ENCODE measurements around the gene BCKDHA.

Gene BCKDHA

GRCh38 chr19:41425174-41426115 lies 27.8 kb downstream of the BCKDHA start:
- no peak overlapping the region for H3K4me3 ChIP-seq (replicated peaks; ENCODE audit: low read depth, low read length)
- DNase-seq (ENCODE audit: low read depth): no peak
- no peak for TF ChIP-seq CTCF (IDR thresholded peaks at IDR 0.05; ENCODE audit: low read length, missing control alignments)

DNA sequence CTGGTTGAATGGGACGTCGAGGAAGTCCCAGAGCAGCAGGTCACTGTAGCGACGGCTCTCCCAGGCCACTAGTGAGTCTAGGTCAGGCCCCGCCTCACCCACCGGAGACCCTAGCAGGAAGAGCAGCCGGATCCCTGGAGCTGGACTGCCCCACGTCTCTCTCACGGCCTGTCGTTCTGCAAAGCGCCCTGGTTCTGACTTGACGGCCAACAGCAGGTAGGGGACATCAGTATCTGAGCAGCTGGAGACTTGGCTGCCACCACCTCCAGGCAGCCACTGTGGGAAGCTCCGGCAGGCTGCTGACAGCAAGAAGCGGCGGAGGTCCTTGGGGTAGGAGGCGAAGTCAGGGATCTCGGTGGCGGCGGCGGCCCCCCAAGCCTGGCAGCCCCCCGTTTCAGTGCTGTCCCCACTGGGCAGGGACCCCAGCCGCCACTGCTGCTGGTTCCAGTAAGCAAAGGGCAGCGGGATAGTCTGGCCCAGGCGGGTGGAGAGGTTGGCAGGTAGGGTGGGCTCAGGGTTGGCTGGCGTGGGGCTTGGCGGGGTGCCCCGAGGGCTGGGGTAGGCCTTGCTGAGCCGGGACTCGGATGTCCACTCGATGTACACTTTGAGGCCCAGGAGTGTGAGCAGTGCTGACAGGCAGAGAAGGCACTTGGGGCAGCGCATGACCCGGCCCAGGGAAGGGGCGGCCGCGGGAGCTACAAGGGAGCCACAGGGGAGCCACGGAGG lies 28.7 kb downstream of the BCKDHA start:
- TF ChIP-seq CTCF (IDR thresholded peaks at IDR 0.05; ENCODE audit: low read length, missing control alignments): no peak
- no peak for DNase-seq (ENCODE audit: low read depth)
- H3K4me3 ChIP-seq (replicated peaks; ENCODE audit: low read depth, low read length): peak overlapping the region; percentile 55

GRCh38 chr19:41426952-41427646 lies 29.5 kb downstream of the BCKDHA start, which contains the start of gene B3GNT8:
Gene B3GNT8 (minus strand): TSS chr19:41427374. CDS start chr19:41426778, 596 bp downstream.
- DNase-seq (ENCODE audit: low read depth): peak; percentile 63
- H3K4me3 ChIP-seq (replicated peaks; ENCODE audit: low read depth, low read length): peak within 1 kb of the TSS; percentile 55
- TF ChIP-seq CTCF (IDR thresholded peaks at IDR 0.05; ENCODE audit: low read length, missing control alignments): no peak

DNA sequence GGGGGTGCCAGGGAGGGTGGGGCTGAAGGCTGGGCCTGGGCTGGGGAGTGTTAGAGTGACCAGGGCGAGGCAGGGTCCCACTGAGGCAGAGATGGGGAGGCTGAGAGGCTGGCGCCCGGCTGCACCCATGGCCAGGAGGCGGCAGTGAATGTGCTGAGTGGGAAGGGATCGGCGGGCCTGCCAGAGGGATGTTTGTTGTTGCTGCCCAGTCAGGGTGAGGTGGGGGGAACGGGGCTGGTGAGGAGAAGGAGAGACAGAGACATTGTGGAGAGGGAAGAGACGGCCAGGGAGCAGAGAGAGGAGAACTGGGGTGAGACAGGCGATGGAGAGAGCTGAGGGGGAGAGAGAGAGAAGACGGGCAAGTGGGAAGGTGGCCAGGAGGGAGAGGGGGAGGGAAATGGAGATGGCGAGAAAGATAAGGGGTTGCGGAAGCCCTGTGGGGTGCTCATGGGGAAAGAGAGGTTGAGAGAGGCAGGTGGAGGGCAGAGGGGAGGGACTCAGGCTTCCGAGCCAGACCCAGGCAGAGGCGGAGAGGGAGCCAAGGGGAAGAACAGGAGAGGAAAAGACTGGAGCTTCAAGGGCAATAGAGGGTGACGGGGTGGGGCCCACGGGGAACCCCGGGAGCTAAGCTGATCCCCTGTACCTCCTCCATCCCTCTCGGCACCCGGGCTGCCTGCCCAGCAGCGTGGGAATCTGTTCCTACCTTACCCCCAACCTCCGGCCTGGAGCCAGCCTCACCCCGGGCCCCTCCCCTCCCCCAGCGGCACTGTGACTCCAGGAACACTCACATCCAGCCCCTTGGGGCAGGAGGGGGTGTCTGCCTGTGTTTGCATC lies 30.2 kb downstream of the BCKDHA start:
- peak overlapping the region; percentile 55 for H3K4me3 ChIP-seq (replicated peaks; ENCODE audit: low read depth, low read length)
- TF ChIP-seq CTCF (IDR thresholded peaks at IDR 0.05; ENCODE audit: low read length, missing control alignments): no peak
- no peak for DNase-seq (ENCODE audit: low read depth)

DNA sequence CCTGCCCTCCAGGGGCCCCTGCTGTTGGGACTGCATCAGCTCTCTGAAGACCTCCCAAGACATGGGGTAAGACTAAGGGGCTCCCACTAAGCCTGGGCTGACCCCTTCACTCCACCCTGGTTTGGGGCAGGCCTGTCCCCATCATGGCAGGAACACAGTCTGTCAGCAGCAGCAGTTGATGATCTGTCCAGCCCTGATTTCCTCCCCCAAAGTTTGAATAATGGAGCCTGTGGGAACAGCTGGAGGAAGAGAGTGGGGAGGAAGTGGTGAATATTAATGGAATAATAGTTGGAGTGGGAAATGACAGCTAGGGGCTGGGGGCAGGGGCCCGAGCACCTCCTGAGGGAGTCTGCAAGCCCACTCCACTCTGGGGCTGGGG lies 30.9 kb downstream of the BCKDHA start:
- no peak overlapping the region for H3K4me3 ChIP-seq (replicated peaks; ENCODE audit: low read depth, low read length)
- DNase-seq (ENCODE audit: low read depth): no peak
- TF ChIP-seq CTCF (IDR thresholded peaks at IDR 0.05; ENCODE audit: low read length, missing control alignments): no peak

DNA sequence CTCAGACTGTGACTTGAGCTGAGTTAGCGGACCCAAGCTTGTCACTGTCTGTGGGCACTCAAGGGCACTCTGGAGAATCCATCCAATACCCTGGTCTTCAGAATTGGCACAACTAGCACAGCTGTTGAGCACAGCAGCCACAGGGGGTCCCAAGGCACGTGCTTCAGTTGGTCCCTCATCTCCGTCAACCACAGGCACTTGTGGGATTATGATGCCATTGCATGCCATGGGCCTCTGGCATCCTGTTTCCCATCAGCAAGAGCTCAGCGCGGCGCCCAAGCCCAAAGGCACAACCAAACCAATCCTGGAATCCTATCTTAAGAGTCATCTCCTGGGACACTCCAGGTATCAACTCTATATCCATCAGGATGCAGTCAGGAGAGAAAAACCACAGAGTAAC lies 33.3 kb downstream of the BCKDHA start:
- H3K4me3 ChIP-seq (replicated peaks; ENCODE audit: low read depth, low read length): no peak overlapping the region
- no peak for DNase-seq (ENCODE audit: low read depth)
- no peak for TF ChIP-seq CTCF (IDR thresholded peaks at IDR 0.05; ENCODE audit: low read length, missing control alignments)

Measured in fibroblast of pulmonary artery (primary cell).